GM21529 (cell line): ENCODE results near the gene AMFR.
A peak's percentile ranks its signal among the peaks of the same experiment; 100 is the strongest.

Experiments
- ATAC-seq: cut with Tn5 transposase; IDR thresholded peaks from one replicate; pipeline ENCODE4 v1.9.1; 2021; ENCODE audit not compliant: unreplicated experiment

Gene AMFR

DNA sequence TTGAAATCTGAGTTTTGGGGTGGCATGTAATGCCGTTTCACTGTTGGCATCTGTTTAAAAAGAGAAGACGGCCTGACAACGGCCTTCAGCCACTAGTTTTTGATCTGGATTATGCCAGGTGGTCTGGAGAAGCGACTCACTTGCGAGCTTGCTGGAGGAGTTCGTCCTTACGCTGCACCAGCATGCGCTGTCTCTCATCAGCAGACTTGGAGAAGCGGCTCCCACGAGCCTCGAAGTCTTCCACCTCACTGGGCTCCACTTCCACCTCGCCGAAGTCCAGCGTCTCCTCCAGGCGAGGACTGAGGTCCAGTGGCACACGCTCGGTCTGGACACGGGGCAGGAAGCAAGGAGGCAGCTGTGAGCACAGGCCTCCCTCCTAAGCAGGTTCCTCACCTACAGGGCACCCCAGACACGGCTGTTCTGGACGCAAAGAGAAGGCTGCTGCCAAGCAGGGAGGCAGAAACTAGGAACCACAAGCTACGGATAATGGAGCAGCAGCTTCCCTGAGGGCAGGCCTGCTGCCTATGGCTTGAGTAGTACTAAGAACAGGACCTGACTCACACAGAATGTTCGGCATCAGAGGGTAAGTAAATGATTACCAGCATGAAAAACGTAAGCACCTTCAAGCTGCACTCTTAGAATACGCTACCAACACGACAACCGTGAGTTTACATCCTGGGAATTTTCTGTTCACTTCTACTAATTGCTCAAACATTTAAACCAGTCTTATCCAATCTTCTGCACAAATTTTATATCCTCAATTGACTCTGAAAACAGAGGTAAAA is 61.4 kb downstream of the AMFR start:
- ATAC-seq = no peak

DNA sequence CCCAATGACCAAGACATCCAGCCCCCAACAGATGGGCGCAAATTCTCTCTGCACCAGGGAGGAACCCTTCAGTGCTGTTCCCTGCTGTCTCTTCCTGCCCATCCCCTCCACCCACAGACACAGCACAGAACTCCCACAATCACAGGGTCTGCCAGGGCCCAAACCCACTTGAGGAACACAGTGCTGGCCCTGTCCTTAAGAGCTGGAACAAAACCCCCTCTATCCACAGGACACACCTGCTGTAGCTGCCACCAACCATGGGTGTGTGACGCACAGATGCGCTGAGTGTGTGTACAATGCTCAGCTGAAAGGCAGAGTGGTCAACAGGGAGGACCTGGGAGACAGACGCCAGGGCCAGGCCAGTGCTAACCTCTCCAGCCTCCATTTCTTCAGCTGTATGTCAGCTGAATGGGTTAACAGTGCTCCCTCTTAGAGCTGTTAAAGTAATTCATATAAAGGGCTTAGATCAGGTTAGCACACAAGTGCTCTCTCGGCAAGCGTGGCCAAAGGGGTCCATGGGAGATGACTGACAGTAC is 62.1 kb downstream of the AMFR start:
- no peak for ATAC-seq

GRCh38 chr16:56362706-56363105 is 62.6 kb downstream of the AMFR start:
- no peak for ATAC-seq

- ATAC-seq = no peak
These were observed 63.2 kb downstream of the AMFR start for GRCh38 chr16:56362057-56362655.

GRCh38 chr16:56360117-56361008 is 65.0 kb downstream of the AMFR start:
- ATAC-seq = no peak

GRCh38 chr16:56357765-56358322 is 67.5 kb downstream of the AMFR start:
- no peak for ATAC-seq

DNA sequence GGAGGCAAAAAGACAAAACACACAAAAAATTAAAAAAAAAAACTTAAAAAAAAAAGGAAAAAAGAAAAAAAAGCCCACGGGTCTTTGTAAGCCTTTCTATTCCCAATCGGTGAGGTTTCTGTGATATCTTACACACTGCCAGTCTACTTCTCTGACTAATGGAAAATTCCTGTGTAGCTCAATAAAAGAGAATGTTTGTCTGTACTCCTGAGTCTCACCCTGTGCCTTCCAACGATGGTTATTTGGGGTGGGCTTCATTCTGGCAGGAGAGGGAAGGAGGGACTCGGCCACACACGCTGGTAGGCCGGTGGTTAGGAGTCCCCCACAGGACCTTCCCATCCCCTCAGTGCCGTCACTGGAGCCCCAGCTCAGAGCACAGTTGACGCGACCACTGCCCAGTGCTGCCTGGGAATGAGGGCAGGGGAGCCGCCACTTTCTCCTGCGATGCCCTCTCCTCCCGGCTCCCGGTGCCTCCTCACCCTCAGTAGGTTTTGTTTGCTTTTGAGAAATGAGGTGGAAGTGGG is 68.0 kb downstream of the AMFR start:
- no peak for ATAC-seq

DNA sequence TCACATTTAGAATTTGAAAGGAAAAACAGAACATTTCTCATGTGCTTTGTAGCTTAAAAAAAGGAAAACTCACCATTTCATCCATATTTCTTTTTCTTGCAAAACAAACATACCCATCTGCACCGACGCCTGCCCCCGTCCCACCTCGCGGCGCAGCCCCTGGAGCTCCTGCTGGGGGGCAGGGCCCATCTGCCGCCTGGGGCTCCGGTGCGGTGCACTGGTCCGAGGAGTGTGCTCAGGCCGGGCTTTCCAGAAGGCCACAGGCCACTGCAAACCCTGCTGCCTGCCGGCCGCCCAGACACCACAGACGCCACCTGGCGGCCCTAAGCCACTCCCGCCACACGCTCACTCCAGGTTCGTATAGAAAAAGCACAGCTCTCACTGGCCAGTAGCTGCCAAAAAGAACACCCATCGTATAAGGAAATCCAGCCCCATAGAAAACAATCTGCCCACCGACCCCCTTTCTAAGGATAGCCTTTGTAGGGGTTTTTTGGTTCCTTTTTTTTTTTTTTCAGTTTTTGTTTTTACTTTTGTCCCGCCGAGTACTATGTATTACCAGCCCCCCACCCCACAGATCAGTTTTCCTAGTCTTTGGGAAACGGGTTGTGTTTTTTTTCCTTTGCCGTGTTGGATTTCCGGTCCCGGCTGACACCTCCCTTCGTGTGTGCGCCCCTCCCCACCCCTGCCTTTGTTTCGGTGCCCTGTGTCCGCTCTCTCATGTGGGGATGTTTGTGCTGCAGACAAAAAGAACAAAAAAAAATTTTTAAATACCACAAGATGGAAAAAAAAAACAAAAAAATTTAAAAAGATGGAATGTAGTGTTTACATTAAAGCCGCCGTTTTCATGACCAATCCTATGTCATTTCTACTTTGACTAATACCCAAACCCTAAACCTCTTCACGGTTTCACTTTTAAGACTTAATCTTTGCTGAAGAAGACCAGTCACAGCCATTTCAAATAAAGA is 68.8 kb downstream of the AMFR start:
- peak; percentile 89 for ATAC-seq

- ATAC-seq = no peak
These were observed 69.5 kb downstream of the AMFR start for GRCh38 chr16:56355786-56356275.

GRCh38 chr16:56355221-56355620 is 70.1 kb downstream of the AMFR start:
- no peak for ATAC-seq

DNA sequence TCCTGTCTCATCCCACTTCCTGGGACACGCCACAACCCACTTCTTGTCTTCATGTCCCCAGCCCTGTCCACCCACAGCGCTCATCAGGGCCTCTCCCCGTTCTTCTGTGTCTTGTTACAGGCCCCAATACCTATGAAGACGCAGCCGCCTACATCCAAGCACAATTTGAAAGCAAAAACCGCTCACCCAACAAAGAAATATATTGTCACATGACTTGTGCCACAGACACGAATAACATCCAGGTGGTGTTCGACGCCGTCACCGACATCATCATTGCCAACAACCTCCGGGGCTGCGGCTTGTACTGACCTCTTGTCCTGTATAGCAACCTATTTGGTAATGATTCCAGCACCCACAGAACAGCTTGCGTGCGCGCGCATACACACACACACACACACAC is 70.6 kb downstream of the AMFR start:
- no peak for ATAC-seq

- no peak for ATAC-seq
These were observed 71.3 kb downstream of the AMFR start for GRCh38 chr16:56354016-56354415.

DNA sequence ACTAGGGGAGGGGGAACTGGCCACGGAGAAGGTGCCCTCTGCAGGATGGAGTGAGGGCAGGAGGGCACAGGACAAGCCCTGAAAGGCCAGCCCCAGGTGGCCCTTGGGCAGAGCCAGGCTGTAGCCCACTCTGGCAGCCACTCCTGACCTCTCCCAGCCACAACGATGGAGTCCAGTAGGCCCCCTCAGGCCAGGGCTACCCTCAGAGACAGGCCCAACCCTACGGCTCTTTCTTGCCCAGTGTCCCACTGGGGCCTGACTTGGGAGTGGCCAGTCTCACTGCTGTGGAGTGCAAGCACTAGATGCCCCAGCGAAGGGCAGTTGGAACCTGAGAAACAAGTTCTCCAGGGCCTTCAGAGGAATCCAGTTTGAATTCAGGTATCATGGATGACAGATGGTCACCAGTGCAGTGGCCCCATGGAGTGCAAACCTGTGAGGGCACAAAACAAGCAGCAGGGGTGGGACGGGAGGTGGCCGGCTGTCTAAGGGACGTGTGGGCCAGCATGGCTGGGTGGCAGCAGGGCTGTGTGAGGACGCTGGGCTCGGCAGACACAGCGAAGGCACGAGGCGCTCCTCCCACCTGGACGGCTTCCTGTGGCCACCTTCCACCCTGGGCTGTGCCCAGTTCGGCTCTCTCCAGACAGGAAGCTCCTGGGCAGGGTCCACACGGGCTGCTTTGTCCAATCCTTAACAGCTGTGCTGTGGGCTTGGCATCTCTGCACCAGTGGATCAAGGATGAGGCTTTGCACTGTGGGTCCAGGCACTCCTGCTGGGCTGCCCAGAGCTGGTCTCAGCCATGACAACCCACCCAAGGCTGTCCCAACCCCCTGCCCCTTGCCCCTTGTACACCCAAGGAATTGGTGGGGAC is 72.1 kb downstream of the AMFR start:
- ATAC-seq = no peak

DNA sequence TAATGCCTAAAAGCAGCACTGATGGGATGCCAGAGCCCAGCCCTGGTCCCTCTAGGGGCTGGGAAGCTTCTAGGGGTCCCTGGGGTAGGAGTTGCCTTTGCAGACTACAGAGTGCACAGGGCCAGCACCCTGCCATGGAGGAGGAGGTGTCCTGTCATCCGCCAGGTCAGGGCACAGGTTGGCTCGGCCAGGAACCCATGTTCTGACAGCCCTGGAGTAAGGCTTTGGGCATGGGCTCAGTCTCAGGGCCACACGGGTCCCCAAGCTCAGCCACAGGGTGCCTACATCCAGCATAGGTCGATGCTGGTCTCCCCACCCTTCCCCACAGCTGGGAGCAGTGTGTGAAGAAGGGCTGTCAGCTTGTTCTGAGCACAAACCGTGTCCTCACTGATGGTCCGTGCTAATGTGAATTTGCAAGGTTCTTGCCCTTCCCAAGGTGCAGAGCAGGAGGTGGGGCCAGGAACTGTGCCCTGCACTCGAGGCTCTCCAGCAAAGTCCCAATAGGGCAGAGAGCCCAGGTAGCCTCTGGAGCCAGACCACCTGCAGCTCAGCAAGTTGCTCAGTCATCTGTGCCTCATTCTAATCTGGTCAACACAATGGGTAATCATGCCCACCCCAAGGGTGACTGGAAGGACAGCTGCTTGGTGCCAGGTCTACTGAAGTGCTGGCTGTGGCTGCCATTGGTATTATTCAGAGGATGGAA is 72.8 kb downstream of the AMFR start:
- ATAC-seq = no peak

DNA sequence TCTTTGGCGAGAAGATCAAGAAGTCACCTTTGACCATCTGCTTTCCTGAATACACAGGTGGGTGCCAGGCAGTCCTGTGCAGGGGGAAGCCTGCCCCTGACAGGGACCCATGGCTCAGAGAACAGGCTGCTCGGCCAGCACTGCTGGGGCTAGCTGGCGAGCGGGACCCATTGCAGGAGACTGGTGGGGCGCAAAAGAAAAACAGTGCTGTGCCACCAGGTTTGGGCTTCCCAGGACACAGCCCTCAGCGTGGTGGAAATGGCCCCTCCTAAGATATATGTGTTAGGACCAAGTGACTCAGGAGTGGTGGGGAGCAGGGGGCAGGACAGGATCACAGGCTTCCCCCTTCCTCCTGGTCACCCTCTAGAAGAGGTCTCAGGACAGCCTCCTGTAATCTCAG is 73.9 kb downstream of the AMFR start:
- ATAC-seq = no peak

GRCh38 chr16:56350491-56351405 is 74.6 kb downstream of the AMFR start:
- ATAC-seq = no peak

GRCh38 chr16:56349711-56350161 is 75.6 kb downstream of the AMFR start:
- ATAC-seq = no peak
